ENCODE results near the gene TMEM53. TPM values are rescaled to one million over a fixed set of nuclear protein-coding genes. Genes with fewer than 3 reads are reported as not detected.

TMEM53 gene
- total RNA-seq, 1 experiment from 2014 or later, result 6.2 TPM

DNA sequence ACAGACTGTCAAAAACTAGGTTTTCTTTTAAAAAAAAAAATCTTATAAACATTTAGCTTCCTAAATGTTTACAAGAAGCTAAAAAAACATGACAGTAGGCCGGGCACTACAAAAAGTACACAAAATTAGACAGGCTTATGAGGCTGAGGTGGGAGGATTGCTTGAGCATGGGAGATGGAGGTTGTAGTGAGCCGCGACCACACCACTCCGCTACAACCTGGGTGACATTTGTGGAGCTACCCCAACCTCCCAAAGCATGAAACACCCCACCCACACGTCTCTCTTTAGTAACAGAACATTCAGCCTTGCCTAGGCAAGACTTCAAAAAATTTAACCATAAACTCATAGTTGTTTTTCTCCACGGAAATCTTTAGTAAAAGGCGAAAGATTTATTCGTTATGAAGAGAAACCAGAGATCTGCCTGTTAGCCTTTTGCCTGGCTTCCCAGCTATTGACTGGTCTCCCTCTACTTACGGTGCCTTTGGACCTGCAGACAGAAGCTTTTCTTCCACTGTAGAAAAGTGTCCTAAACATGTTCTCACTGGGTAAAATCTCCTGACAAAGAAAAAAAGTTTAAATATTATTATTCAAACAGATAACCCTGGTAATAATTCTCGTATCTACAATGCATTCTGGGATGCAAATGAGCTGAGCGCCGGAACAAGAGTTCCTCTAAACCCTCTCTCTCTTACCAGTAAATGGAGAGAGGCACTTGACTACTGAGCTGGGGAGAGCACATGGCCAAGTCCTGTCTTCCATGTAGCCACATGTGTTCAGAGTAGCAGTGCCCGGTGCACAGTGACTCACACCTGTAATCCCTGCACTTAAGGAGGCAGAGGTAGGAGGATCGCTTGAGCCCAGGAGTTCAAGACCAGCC, 47.4 kb upstream of the TMEM53 start:
- peak overlapping the region; percentile 76 to 99 (median 98); a peak in 6 of 7 replicates for H3K27ac Mint-ChIP-seq
- Histone ChIP-seq H2BK120ac (ENCODE audit: low read depth, low read length, poor library complexity, severe bottlenecking) (no peak overlapping the region), H3K79me1 (ENCODE audit: insufficient read depth, low read depth, low read length, poor library complexity, severe bottlenecking) (no peaks in the 10 kb centered on the region), H2BK5ac (ENCODE audit: insufficient read length, low read length) (peak overlapping the region; percentile 97), H3K23ac (ENCODE audit: insufficient read length, low read depth, low read length) (no peak overlapping the region), H2BK20ac (ENCODE audit: low read depth, low read length, poor library complexity, severe bottlenecking) (no peak overlapping the region), H2BK12ac (ENCODE audit: insufficient read length, low read depth, low read length) (no peak overlapping the region), H3K4me1 (ENCODE audit: insufficient read depth, low read length) (no peaks in the 10 kb centered on the region), H3K79me2 (ENCODE audit: insufficient read depth, low read length) (no peaks in the 10 kb centered on the region), H3K4me2 (ENCODE audit: insufficient read depth, insufficient read length, low read length) (no peak overlapping the region), H3K18ac (ENCODE audit: insufficient read length, low read depth, low read length) (peak overlapping the region; percentile 89), H3K27me3 (ENCODE audit: insufficient read depth, low read length) (no peaks in the 10 kb centered on the region), H4K5ac (ENCODE audit: insufficient read length, low read depth, low read length) (peak overlapping the region; percentile 64), H3T11ph (ENCODE audit: low read length) (peak overlapping the region; percentile 85), H3K27ac (ENCODE audit: insufficient read length, low read depth, low read length) (peak overlapping the region; percentile 79), H2AK5ac (ENCODE audit: insufficient read length, low read length) (no peak overlapping the region), H2BK15ac (ENCODE audit: low read depth, low read length) (no peak overlapping the region), H3K56ac (ENCODE audit: insufficient read length, low read depth, low read length) (peak overlapping the region; percentile 27), H4K20me1 (ENCODE audit: control insufficient read depth, insufficient read depth, insufficient read length) (no peaks in the 10 kb centered on the region), H3K9ac (ENCODE audit: extremely low read depth, insufficient read length, low read length) (no peak overlapping the region), H3K4ac (ENCODE audit: low read depth, low read length) (no peak overlapping the region; the same call in 1 of the 2 replicates), H4K8ac (replicated peaks; ENCODE audit: insufficient read length, low read depth, low read length) (peak overlapping the region; percentile 58), H3K23me2 (ENCODE audit: insufficient read length, low read depth, low read length, poor library complexity, severe bottlenecking) (no peaks in the 10 kb centered on the region), H3K14ac (ENCODE audit: insufficient read depth, low read length) (no peak overlapping the region), H3K9me3 (ENCODE audit: control insufficient read depth, low read depth, low read length) (no peaks in the 10 kb centered on the region), H2AFZ (ENCODE audit: low read length) (no peak overlapping the region), H4K91ac (ENCODE audit: insufficient read length, low read depth, low read length) (no peak overlapping the region)
- no peaks in the 10 kb centered on the region for H3K36me3 Mint-ChIP-seq (ENCODE audit: insufficient read depth in 1 of 3, low read depth in 3 of 3)
- H3K4me1 Mint-ChIP-seq, result peaks cover 12 to 16% of the 10 kb centered on the region in 2 experiments
- TF ChIP-seq, protein P1, sequence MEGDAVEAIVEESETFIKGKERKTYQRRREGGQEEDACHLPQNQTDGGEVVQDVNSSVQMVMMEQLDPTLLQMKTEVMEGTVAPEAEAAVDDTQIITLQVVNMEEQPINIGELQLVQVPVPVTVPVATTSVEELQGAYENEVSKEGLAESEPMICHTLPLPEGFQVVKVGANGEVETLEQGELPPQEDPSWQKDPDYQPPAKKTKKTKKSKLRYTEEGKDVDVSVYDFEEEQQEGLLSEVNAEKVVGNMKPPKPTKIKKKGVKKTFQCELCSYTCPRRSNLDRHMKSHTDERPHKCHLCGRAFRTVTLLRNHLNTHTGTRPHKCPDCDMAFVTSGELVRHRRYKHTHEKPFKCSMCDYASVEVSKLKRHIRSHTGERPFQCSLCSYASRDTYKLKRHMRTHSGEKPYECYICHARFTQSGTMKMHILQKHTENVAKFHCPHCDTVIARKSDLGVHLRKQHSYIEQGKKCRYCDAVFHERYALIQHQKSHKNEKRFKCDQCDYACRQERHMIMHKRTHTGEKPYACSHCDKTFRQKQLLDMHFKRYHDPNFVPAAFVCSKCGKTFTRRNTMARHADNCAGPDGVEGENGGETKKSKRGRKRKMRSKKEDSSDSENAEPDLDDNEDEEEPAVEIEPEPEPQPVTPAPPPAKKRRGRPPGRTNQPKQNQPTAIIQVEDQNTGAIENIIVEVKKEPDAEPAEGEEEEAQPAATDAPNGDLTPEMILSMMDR (conservative IDR thresholded peaks at IDR 0.05), result no peak
- H3K4me3 Mint-ChIP-seq, result peak overlapping the region in 1 of 2 experiments; percentile 27; a peak in 1 of 5 replicates
- WGBS (ENCODE audit: extremely low coverage, insufficient read length, low lambda C conversion rate), result no CpG with 5 or more reads among the region's 14 CpGs
- H3K27me3 Mint-ChIP-seq (ENCODE audit: low read depth), result no peaks in the 10 kb centered on the region; the same call in 1 of the 2 replicates
- no peaks in the 10 kb centered on the region for H3K9me3 Mint-ChIP-seq
- peak; percentile 90 for DNase-seq
